ENCODE data around the gene GCFC2. TPM values are rescaled to one million over a fixed set of nuclear protein-coding genes. Genes with fewer than 3 reads are reported as not detected.

The GCFC2 gene
- total and polyA plus RNA-seq, 2 of the 13 experiments (the other 11 are each of a cell fraction or from before 2014, with no cell fraction given), result 26.8 to 49.0 TPM

DNA sequence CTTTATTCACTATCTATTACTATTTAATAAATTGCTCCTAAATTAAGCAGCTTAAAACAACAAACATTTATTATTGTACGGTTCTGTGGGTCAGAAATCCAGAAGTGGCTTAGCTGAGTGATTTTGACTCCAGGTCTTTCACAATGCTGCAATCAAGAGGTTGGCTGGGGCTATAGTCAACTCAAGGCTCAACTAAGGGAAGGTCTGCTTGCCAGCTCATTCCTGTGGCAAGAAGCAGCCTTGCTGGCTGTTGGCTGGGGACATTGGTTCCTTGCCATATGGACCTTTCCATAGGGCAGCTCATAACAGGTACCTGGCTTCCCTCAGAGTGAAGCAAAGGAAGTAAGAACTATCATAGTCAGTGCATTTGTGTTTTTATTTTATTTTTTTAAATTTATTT, 69.1 kb downstream of the GCFC2 start:
- Histone ChIP-seq H3K36me3 (replicated peaks in 1 of 2; ENCODE audit: control insufficient read depth in 1 of 2, insufficient read depth in 2 of 2, low read length in 2 of 2) (no peaks in the 10 kb centered on the region), H2AFZ (ENCODE audit: low read length) (no peak overlapping the region), H3K27ac (ENCODE audit: extremely low read length, insufficient read depth, low read length) (no peak overlapping the region), H3K9ac (ENCODE audit: insufficient read depth, low read depth, low read length) (no peak overlapping the region), H3K9me3 (ENCODE audit: low read length) (no peaks in the 10 kb centered on the region), H3K4me2 (ENCODE audit: low read depth, low read length) (no peak overlapping the region), H3K4me1 (ENCODE audit: insufficient read depth, low read length) (peaks cover 23% of the 10 kb centered on the region), H4K20me1 (ENCODE audit: insufficient read depth, low read length) (no peaks in the 10 kb centered on the region), H3K4me3 (replicated peaks in 1 of 3; ENCODE audit: insufficient read depth in 1 of 3, low read depth in 2 of 3, low read length in 3 of 3) (no peak overlapping the region), H3K79me2 (ENCODE audit: insufficient read depth, low read length) (peaks cover 6% of the 10 kb centered on the region), H3K27me3 (ENCODE audit: control insufficient read depth in 1 of 2, insufficient read depth in 2 of 2, low read length in 2 of 2) (no peaks in the 10 kb centered on the region; a peak in 1 of 5 replicates)
- 73% methylated on average over 1 of the region's 1 CpG for WGBS (ENCODE audit: low lambda C conversion rate)
- CTCF ChIA-PET (ENCODE audit: low intra/inter-chr PET ratio, low total read pairs), result interaction anchor here (4.6 kb wide), 1 partner anchor 36 kb away, joined by 71 read pairs; no protein-coding TSS in a partner anchor
- POLR2A ChIA-PET, result no interaction called here
- intact Hi-C loops (cut with micrococcal nuclease; ENCODE audit: unreplicated experiment) (loop anchor here (2.0 kb wide), 1 partner anchor 957 kb away; no protein-coding TSS in a partner anchor), in situ Hi-C loops (cut with HindIII; ENCODE audit: extremely low pct_ligation_motif_present, low pct_unique_long_range_greater_than_20kb) (no loop called here)
- no TSS peak for BruUV-seq (replicated peaks)
- FAIRE-seq, result no peak
- no peak for ATAC-seq
- no peak for DNase-seq (ENCODE audit: low spot score)
- no peak for TF ChIP-seq AGO2 (optimal IDR thresholded peaks at IDR 0.05; ENCODE audit: low read depth, low read length)
- TF ChIP-seq, protein P1, sequence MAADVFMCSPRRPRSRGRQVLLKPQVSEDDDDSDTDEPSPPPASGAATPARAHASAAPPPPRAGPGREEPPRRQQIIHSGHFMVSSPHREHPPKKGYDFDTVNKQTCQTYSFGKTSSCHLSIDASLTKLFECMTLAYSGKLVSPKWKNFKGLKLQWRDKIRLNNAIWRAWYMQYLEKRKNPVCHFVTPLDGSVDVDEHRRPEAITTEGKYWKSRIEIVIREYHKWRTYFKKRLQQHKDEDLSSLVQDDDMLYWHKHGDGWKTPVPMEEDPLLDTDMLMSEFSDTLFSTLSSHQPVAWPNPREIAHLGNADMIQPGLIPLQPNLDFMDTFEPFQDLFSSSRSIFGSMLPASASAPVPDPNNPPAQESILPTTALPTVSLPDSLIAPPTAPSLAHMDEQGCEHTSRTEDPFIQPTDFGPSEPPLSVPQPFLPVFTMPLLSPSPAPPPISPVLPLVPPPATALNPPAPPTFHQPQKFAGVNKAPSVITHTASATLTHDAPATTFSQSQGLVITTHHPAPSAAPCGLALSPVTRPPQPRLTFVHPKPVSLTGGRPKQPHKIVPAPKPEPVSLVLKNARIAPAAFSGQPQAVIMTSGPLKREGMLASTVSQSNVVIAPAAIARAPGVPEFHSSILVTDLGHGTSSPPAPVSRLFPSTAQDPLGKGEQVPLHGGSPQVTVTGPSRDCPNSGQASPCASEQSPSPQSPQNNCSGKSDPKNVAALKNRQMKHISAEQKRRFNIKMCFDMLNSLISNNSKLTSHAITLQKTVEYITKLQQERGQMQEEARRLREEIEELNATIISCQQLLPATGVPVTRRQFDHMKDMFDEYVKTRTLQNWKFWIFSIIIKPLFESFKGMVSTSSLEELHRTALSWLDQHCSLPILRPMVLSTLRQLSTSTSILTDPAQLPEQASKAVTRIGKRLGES (CRISPR knock-in tag; IDR thresholded peaks at IDR 0.05; ENCODE audit: borderline replicate concordance), result no peak
- no peak for TF ChIP-seq MTA1 (CRISPR knock-in tag; IDR thresholded peaks at IDR 0.05; ENCODE audit: borderline replicate concordance)
- TF ChIP-seq, protein P2, sequence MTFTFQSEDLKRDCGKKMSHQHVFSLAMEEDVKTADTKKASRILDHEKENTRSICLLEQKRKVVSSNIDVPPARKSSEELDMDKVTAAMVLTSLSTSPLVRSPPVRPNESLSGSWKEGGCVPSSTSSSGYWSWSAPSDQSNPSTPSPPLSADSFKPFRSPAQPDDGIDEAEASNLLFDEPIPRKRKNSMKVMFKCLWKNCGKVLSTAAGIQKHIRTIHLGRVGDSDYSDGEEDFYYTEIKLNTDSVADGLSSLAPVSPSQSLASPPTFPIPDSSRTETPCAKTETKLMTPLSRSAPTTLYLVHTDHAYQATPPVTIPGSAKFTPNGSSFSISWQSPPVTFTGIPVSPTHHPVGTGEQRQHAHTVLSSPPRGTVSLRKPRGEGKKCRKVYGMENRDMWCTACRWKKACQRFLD (CRISPR knock-in tag; IDR thresholded peaks at IDR 0.05; ENCODE audit: borderline replicate concordance), result no peak
- TF ChIP-seq ZSCAN20 (CRISPR knock-in tag; IDR thresholded peaks at IDR 0.05; ENCODE audit: borderline replicate concordance), result no peak
- no peak for TF ChIP-seq ZMYM3 (CRISPR knock-in tag; IDR thresholded peaks at IDR 0.05)
- TF ChIP-seq ZFP1 (CRISPR knock-in tag; IDR thresholded peaks at IDR 0.05), result no peak
- TF ChIP-seq, protein P3, sequence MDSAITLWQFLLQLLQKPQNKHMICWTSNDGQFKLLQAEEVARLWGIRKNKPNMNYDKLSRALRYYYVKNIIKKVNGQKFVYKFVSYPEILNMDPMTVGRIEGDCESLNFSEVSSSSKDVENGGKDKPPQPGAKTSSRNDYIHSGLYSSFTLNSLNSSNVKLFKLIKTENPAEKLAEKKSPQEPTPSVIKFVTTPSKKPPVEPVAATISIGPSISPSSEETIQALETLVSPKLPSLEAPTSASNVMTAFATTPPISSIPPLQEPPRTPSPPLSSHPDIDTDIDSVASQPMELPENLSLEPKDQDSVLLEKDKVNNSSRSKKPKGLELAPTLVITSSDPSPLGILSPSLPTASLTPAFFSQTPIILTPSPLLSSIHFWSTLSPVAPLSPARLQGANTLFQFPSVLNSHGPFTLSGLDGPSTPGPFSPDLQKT (CRISPR knock-in tag; IDR thresholded peaks at IDR 0.05; ENCODE audit: borderline replicate concordance), result no peak
- no peak for TF ChIP-seq ZNF616 (CRISPR knock-in tag; IDR thresholded peaks at IDR 0.05; ENCODE audit: low read depth)
- TF ChIP-seq, protein P4, sequence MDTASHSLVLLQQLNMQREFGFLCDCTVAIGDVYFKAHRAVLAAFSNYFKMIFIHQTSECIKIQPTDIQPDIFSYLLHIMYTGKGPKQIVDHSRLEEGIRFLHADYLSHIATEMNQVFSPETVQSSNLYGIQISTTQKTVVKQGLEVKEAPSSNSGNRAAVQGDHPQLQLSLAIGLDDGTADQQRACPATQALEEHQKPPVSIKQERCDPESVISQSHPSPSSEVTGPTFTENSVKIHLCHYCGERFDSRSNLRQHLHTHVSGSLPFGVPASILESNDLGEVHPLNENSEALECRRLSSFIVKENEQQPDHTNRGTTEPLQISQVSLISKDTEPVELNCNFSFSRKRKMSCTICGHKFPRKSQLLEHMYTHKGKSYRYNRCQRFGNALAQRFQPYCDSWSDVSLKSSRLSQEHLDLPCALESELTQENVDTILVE (CRISPR knock-in tag; IDR thresholded peaks at IDR 0.05), result no peak
- no peak for TF ChIP-seq ZNF558 (CRISPR knock-in tag; IDR thresholded peaks at IDR 0.05; ENCODE audit: borderline replicate concordance)
- TF ChIP-seq GLI4 (CRISPR knock-in tag; IDR thresholded peaks at IDR 0.05; ENCODE audit: borderline replicate concordance), result no peak
- TF ChIP-seq, protein P5, sequence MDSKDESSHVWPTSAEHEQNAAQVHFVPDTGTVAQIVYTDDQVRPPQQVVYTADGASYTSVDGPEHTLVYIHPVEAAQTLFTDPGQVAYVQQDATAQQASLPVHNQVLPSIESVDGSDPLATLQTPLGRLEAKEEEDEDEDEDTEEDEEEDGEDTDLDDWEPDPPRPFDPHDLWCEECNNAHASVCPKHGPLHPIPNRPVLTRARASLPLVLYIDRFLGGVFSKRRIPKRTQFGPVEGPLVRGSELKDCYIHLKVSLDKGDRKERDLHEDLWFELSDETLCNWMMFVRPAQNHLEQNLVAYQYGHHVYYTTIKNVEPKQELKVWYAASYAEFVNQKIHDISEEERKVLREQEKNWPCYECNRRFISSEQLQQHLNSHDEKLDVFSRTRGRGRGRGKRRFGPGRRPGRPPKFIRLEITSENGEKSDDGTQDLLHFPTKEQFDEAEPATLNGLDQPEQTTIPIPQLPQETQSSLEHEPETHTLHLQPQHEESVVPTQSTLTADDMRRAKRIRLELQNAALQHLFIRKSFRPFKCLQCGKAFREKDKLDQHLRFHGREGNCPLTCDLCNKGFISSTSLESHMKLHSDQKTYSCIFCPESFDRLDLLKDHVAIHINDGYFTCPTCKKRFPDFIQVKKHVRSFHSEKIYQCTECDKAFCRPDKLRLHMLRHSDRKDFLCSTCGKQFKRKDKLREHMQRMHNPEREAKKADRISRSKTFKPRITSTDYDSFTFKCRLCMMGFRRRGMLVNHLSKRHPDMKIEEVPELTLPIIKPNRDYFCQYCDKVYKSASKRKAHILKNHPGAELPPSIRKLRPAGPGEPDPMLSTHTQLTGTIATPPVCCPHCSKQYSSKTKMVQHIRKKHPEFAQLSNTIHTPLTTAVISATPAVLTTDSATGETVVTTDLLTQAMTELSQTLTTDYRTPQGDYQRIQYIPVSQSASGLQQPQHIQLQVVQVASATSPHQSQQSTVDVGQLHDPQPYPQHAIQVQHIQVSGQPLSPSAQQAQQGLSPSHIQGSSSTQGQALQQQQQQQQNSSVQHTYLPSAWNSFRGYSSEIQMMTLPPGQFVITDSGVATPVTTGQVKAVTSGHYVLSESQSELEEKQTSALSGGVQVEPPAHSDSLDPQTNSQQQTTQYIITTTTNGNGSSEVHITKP (CRISPR knock-in tag; IDR thresholded peaks at IDR 0.05; ENCODE audit: low read depth), result no peak
- TF ChIP-seq EHMT2 (IDR thresholded peaks at IDR 0.05; ENCODE audit: borderline replicate concordance, low read depth, low read length), result no peak
